HepG2 (cell line): Measurements from ENCODE around the gene CTDSP1. TPM values are rescaled to one million over a fixed set of nuclear protein-coding genes. Genes with fewer than 3 reads are reported as not detected.

Source experiments
- CENPT ChIP-seq: sonication (generic); formaldehyde crosslinking; IDR thresholded peaks from 2 replicates; pipeline ENCODE4 v1.8.0; 2022; ENCODE audit warnings: low read depth, mild to moderate bottlenecking, moderate library complexity, missing genetic modification reagents
- CERS6 ChIP-seq: sonication (generic); formaldehyde crosslinking; IDR thresholded peaks from 2 replicates; pipeline ENCODE4 v1.5.0; 2020; ENCODE audit warnings: missing genetic modification reagents
- E2F1 ChIP-seq: sonication (generic); formaldehyde crosslinking; IDR thresholded peaks from 2 replicates; pipeline ENCODE4 v1.5.0; 2020; ENCODE audit warnings: missing genetic modification reagents
- EEA1 ChIP-seq: sonication (generic); formaldehyde crosslinking; IDR thresholded peaks from 2 replicates; pipeline ENCODE4 v1.5.1; 2020; ENCODE audit warnings: mild to moderate bottlenecking, missing genetic modification reagents, borderline replicate concordance
- GABPB1 ChIP-seq: IDR thresholded peaks from 2 replicates; pipeline ENCODE4 v1.6.1; 2016; ENCODE audit warnings: mild to moderate bottlenecking, missing genetic modification reagents, moderate library complexity, missing compliant biosample characterization
- KLF6 ChIP-seq: IDR thresholded peaks from 2 replicates; pipeline ENCODE4 v1.8.0; 2016; ENCODE audit warnings: missing biosample characterization, missing genetic modification reagents
- MIXL1 ChIP-seq: IDR thresholded peaks from 2 replicates; pipeline ENCODE4 v1.6.1; 2016
- MZF1 ChIP-seq: sonication (generic); formaldehyde crosslinking; IDR thresholded peaks from 2 replicates; pipeline ENCODE4 v1.8.1; 2023; ENCODE audit warnings: mild to moderate bottlenecking, missing genetic modification reagents, borderline replicate concordance
- NR1H2 ChIP-seq: sonication (generic); formaldehyde crosslinking; IDR thresholded peaks from 2 replicates; pipeline ENCODE4 v1.8.1; 2022; ENCODE audit warnings: low read depth, missing genetic modification reagents, borderline replicate concordance
- PAX8 ChIP-seq: sonication (generic); formaldehyde crosslinking; IDR thresholded peaks from 2 replicates; pipeline ENCODE4 v1.8.0; 2022; ENCODE audit warnings: mild to moderate bottlenecking, missing genetic modification reagents, borderline replicate concordance
- RARG ChIP-seq: sonication (generic); formaldehyde crosslinking; IDR thresholded peaks from 2 replicates; pipeline ENCODE4 v1.4.0; 2020; ENCODE audit warnings: low read depth, mild to moderate bottlenecking, missing genetic modification reagents
- SMAD9 ChIP-seq: sonication (generic); formaldehyde crosslinking; IDR thresholded peaks from 2 replicates; pipeline ENCODE4 v1.5.1; 2020; ENCODE audit warnings: mild to moderate bottlenecking, missing genetic modification reagents
- THRA ChIP-seq: sonication (generic); formaldehyde crosslinking; IDR thresholded peaks from 2 replicates; pipeline ENCODE4 v1.4.0; 2020; ENCODE audit warnings: missing genetic modification reagents, borderline replicate concordance
- TSC22D2 ChIP-seq: sonication (generic); formaldehyde crosslinking; IDR thresholded peaks from 2 replicates; pipeline ENCODE4 v1.5.1; 2020; ENCODE audit warnings: missing genetic modification reagents, mild to moderate bottlenecking, borderline replicate concordance
- ZFP62 ChIP-seq: sonication (generic); formaldehyde crosslinking; IDR thresholded peaks from 2 replicates; pipeline ENCODE4 v1.4.0; 2020; ENCODE audit warnings: missing genetic modification reagents
- ZNF337 ChIP-seq: sonication (generic); formaldehyde crosslinking; IDR thresholded peaks from 2 replicates; pipeline ENCODE4 v1.5.1; 2020; ENCODE audit warnings: missing genetic modification reagents, low read depth, mild to moderate bottlenecking, borderline replicate concordance
- ZNF343 ChIP-seq: sonication (generic); formaldehyde crosslinking; IDR thresholded peaks from 2 replicates; pipeline ENCODE4 v1.4.0; 2020; ENCODE audit warnings: mild to moderate bottlenecking, missing genetic modification reagents
- ZNF513 ChIP-seq: sonication (generic); formaldehyde crosslinking; conservative IDR thresholded peaks from 2 replicates; pipeline ENCODE4 v1.5.0; 2020; ENCODE audit warnings: missing genetic modification reagents
- ZNF766 ChIP-seq: sonication (generic); formaldehyde crosslinking; IDR thresholded peaks from 2 replicates; pipeline ENCODE4 v1.5.0; 2020; ENCODE audit warnings: missing genetic modification reagents, borderline replicate concordance
- ZNF816 ChIP-seq: sonication (generic); formaldehyde crosslinking; IDR thresholded peaks from 2 replicates; pipeline ENCODE4 v1.8.0; 2022; ENCODE audit warnings: missing genetic modification reagents, mild to moderate bottlenecking, borderline replicate concordance
- ZXDC ChIP-seq: sonication (generic); formaldehyde crosslinking; IDR thresholded peaks from 2 replicates; pipeline ENCODE4 v1.5.0; 2020; ENCODE audit warnings: mild to moderate bottlenecking, missing genetic modification reagents
- polyA plus RNA-seq, 8 experiments: library from polyadenylated mRNA; depleted of rRNA in 3 of 8; stranded (reverse) in 7 of 8; unstranded in 1 of 8; fragments of >200 nt; fragmentation: Illumina TruSeq in 4 of 8; extraction: Trizol in 4 of 8; gene quantifications; 2 replicates each; pipeline versions ENCODE4 v1.2.1 to v1.2.3, GENCODE V29; 2011 to 2016; ENCODE audit warnings: low read depth in 4 of 8, missing spikeins in 1 of 8, mixed read lengths in 1 of 8; ENCODE audit not compliant: insufficient read depth in 1 of 8
- total RNA-seq, 5 experiments: library from RNA; depleted of rRNA; stranded (reverse); fragments of >200 nt; fragmentation: Illumina TruSeq; extraction: Trizol; gene quantifications; 2 replicates each; pipeline ENCODE4 v1.2.3, GENCODE V29; 2016; ENCODE audit warnings: low read depth in 1 of 5

The CTDSP1 gene
- total and polyA plus RNA-seq, 2 of the 13 experiments (the other 11 are each of a cell fraction or from before 2014, with no cell fraction given) = 91.0 to 268 TPM

- TF ChIP-seq ZNF343 (CRISPR knock-in tag) = peak; percentile 70; the same call in 1 of the 2 replicates
- TF ChIP-seq MIXL1 (CRISPR knock-in tag) = peak; percentile 47
- no peak; the same call in 1 of the 2 replicates for TF ChIP-seq RARG (CRISPR knock-in tag)
- 0 out of 2 replicates have a peak, but pooled peaks have one; percentile 40 for TF ChIP-seq PAX8 (CRISPR knock-in tag)
- TF ChIP-seq CENPT (CRISPR knock-in tag) = no peak
- no peak for TF ChIP-seq ZXDC
- TF ChIP-seq NR1H2 (CRISPR knock-in tag) = no peak; the same call in 1 of the 2 replicates
- TF ChIP-seq ZNF766 (CRISPR knock-in tag) = peak; percentile 77; the same call in 1 of the 2 replicates
- TF ChIP-seq ZFP62 = no peak
- TF ChIP-seq KLF6 = peak; percentile 78; the same call in 1 of the 2 replicates
- no peak for TF ChIP-seq SMAD9 (CRISPR knock-in tag)
- TF ChIP-seq GABPB1 (CRISPR knock-in tag) = peak; percentile 79
- TF ChIP-seq ZNF513 (CRISPR knock-in tag) = no peak
- TF ChIP-seq THRA = peak; percentile 63
- peak; percentile 93 for TF ChIP-seq ZNF816 (CRISPR knock-in tag)
- TF ChIP-seq EEA1 = peak; percentile 12; the same call in 1 of the 2 replicates
- TF ChIP-seq MZF1 = no peak
- peak; percentile 80; the same call in 1 of the 2 replicates for TF ChIP-seq TSC22D2 (CRISPR knock-in tag)
- TF ChIP-seq E2F1 (CRISPR knock-in tag) = peak; percentile 82; the same call in 1 of the 2 replicates
- no peak for TF ChIP-seq ZNF337
- TF ChIP-seq CERS6 (CRISPR knock-in tag) = no peak
These were observed 1.7 kb upstream of the CTDSP1 start (continued) for GRCh38 chr2:218397820-218398436.
